Left renal cortex interstitium (tissue), 4 donors: Measurements from ENCODE around the gene NTN5. TPM values are rescaled to one million over a fixed set of nuclear protein-coding genes. Genes with fewer than 3 reads are reported as not detected.
A peak's percentile ranks its signal among the peaks of the same experiment; 100 is the strongest.
"Not testable (repeated sequence)": the region's sequence is repeated elsewhere in the genome, so short reads cannot be mapped to it uniquely, and the experiment has no call there.

Experiments
- DNase-seq, 4 donors: peaks; one replicate each; pipeline ENCODE4 v3.0.0-alpha.2; 2013; ENCODE audit warnings: low read depth in 4 of 4, low spot score in 2 of 4, missing footprints in 1 of 4
- polyA plus RNA-seq, 4 donors: library from polyadenylated mRNA; unstranded; fragments of 120-200 nt; gene quantifications; one replicate each; pipeline ENCODE4 v1.2.1, GENCODE V29; 2013; ENCODE audit not compliant: insufficient read length in 4 of 4

Gene NTN5, protein sequence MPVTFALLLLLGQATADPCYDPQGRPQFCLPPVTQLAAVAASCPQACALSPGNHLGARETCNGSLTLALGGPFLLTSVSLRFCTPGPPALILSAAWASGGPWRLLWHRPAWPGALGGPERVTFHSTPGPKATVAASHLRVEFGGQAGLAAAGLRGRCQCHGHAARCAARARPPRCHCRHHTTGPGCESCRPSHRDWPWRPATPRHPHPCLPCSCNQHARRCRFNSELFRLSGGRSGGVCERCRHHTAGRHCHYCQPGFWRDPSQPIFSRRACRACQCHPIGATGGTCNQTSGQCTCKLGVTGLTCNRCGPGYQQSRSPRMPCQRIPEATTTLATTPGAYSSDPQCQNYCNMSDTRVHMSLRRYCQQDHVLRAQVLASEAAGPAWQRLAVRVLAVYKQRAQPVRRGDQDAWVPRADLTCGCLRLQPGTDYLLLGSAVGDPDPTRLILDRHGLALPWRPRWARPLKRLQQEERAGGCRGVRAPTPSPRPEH
- 1 to 10 TPM in 3 of 4 donors, under 1 TPM in 1; 0.45 to 2.1 (median 1.6) TPM for polyA plus RNA-seq

DNA sequence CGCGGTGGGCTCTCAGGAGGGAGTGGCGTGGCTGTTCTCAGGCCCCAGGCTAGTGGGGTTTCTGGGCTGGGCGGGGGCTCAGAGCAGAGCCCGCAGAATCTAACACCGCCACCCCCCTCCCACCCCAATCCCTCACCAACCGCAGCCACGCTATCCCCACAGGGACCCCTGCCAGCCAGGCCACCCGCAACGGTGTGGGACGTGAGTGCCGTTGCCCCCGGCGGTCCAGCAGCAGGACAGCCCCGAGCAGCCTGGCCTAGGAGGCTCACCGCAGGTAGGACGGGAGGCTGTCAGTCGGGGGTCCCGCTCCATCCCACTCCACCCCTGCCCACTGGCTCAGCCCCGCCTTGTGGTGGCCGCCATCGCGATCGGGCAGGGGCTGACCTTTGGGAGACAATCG is at the start of gene NTN5:
Gene NTN5, minus strand, starts transcription at position 24 of the 400 bp plus-strand sequence. CDS start 2,031 bp downstream, outside the sequence.
- no peak for DNase-seq

DNA sequence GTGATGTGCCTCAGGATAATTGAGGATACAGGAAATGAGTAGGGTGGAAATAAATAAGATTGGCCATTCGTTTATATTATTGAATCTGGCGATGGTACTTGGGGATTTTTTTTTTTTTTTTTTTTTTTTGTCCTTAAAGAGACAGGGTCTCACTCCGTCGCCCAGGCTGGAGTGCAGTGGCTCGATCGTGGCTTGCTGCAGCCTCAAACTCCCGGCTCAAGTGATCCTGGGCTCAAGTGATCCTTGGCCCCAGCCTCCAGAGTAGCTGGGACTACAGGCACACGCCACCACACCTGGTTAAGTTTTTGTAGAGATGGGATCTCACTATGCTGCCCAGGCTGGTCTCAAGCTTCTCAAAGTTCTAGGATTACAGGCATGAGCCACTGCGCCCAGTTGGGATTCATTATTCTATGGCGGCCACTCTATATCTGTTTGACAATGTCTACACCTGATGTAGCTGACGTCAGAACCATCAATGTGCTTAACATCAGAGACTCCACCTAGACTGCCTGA is 49.4 kb upstream of the NTN5 start:
- no peak for DNase-seq

DNA sequence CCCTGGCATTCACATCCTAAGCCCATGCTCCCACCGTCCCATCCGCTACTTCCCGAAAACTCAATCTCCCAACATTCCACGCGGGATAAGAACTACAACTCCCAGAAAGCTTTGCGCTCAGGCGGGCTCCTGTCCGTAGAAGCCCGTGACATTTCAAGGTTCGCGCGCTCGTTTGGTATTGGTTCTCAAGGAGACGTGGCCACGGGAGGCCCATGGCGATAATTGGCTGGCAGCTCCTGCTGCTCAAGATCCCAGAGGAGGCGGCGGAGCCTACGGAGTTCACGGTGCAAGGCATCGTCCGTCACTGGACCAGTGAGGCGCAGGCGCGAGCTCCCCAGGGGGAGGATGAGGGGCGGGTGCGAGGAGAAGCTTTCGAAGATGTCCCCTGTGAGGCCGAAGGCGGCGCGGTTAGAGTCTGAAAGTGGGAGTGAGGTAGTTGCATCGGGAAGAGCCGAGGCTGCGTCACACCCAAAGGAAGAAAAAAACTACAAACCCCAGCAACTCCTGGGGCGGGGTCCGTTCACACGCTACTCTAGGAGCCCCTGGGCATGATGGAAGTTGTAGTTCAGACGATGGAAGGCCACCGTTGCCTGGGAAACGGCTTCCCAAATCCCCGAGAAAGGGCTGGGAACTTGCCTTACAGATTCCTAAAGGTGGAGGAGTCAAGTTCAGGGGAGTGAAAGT is 47.9 kb upstream of the NTN5 start:
- peak; percentile 99 to 100 (median 99) for DNase-seq

DNA sequence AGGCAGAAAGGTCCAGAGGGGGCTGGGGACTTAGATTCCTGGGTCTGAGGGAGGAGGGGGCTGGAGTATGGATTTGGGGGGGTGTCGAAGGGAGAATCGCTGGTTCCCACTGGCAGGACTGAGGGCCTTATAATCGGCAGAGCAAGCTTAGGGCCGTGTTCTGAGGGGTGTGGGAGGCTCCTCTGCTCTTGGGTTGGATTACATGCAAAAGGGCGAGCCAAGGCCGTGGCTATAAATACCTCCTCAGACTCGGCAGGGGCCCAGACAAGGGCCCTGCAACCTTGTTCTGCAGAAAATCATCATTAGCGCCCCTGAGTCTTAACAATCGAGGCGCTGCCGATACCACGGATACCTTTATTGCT is 47.4 kb upstream of the NTN5 start:
- DNase-seq = no peak

DNA sequence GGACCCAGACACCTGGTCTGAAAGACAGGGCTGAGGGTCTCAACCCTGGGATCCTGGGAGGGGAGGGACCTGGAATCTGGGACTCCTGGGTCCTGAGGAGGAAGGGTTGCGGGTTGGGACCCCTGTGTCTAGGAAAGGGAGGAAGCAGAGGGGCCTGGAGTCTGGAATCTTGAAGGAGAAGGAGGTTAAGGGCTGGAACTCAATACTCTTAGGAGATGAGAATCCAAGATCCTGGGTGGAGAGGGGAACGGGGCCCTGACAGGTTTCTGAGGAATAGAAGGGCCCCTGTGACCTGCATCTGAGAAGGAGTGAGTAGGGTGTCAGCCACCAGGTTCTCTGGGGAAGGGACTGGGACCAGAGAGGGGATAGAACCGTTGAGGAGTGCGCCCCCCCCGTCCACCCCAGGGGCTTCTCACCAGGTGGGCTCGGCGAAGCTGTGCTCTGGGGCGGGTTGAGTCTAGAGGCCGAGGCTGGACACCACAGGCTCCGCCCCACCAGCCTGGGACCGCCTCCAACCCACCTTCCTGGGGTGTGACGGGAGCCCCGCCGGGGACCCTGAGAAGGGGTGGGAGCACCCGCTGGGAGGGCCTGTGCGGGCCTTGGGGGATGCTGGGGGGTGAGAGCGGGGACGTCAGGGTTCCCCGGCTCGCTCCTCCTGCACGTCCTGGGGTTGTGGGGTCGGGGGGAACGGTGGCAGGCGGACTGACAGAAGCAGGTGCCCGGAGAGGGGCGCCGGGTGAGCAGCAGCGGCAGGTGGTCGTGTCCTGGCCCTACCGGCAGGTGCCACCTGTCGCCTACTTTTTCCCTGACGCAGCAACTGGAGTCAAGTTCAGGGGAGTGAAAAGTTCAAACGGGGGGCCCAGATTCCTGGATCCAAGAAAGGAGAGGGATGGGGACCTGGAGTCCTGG is 46.7 kb upstream of the NTN5 start, which contains the start of gene MAMSTR:
Gene MAMSTR, minus strand, starts transcription at position 463 of the 909 bp plus-strand sequence. CDS start 694 bp downstream, outside the sequence.
- no peak for DNase-seq

DNA sequence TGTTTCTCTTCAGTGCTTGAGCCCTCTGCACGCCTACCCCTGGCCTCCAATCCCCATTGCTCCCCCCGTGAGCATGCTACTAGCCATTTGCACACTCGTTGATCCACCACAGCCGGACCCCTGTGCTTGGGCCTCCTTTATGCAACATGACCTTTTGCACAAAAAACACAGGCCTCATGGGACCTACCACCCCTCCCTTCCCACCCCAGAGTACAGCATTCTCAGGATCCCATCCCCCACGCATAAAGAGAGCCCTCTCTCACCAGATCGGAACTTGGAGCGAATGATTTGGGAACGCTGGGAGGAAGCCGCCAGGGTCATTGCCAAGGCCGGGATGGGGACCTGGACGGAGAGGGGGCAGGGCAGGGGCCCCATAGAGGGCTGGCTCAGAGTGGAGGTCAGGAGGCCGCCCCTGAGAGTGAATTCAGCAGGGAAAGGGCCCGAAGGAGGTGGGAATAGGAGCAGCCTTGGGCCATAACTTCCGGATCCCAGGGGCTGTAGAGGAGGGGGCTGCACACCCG is 46.0 kb upstream of the NTN5 start:
- DNase-seq = no peak

DNA sequence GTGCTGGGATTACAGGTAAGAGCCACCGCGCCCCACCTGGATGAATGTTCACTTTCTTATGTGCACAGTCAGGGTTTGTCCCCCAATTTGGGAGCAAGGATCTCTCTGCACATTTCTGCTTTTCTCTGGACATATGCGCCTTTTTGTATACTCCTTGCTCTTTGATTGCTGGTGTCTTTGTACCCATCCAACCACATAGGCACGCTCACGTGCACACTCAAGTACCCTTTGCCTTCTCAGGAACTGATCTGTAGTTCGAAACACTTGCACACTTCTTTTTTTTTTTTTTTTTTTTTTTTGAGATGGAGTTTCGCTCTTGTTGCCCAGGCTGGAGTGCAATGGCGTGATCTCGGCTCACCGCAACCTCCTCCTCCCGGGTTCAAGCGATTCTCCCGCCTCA is 45.3 kb upstream of the NTN5 start:
- DNase-seq = not testable (repeated sequence)

DNA sequence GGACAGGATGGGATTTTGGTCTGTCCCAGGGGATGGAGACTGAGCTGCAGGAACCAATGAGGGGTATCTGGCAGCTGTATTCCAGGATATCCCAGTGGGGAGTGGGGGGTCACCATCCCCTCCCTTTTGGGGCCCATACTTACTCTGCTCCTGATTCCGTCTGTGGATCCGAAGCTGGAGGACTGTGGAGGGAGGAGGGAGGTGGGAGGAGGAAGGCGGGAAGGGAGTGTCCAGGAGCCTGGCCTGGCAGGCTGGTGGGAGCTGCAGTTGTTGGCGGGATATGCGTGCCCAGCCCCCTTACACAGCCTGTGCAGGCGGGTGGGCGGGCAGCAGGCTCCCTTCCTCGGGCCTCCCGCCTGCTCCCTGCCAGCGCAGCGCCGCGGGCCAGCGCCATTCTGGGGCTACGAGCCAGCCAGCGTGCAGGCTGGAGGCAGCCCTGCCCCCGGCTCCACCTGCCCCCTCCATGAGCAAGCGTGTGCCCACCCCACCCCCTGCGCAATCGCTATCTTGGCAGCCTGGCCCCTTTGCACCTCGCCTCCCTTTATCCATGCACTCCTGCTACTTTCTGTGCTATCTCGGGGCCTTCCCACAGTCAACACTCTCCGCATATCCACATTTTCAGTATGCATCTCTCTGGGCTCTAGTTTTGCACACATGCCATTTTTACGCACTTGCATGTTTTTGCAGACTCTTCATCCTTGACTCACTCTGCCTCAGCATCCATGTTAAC is 43.9 kb upstream of the NTN5 start:
- DNase-seq = no peak

DNA sequence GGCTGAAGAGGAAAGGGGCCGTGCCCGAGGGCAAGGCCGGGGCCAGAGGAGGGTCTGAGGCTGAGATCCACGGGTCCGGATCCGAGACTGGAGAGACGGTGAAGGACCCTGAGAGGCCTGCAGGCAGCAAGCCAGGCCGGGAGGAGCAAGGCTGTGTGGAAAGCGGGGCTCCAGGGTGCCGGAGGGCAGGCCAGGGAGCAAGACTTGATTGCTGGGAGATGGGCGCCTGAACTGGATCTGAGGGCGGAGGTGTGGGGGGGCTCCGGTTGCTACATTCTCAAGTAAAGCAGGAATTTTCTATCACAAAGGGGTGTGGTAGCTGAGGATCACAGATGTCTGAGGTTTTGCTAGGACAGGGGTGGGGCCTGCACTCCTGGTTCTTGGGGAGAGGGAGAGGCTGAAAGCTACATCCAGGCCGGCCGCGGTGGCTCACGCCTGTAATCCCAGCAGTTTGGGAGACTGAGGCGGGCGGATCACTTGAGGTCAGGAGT is 42.9 kb upstream of the NTN5 start:
- no peak for DNase-seq

DNA sequence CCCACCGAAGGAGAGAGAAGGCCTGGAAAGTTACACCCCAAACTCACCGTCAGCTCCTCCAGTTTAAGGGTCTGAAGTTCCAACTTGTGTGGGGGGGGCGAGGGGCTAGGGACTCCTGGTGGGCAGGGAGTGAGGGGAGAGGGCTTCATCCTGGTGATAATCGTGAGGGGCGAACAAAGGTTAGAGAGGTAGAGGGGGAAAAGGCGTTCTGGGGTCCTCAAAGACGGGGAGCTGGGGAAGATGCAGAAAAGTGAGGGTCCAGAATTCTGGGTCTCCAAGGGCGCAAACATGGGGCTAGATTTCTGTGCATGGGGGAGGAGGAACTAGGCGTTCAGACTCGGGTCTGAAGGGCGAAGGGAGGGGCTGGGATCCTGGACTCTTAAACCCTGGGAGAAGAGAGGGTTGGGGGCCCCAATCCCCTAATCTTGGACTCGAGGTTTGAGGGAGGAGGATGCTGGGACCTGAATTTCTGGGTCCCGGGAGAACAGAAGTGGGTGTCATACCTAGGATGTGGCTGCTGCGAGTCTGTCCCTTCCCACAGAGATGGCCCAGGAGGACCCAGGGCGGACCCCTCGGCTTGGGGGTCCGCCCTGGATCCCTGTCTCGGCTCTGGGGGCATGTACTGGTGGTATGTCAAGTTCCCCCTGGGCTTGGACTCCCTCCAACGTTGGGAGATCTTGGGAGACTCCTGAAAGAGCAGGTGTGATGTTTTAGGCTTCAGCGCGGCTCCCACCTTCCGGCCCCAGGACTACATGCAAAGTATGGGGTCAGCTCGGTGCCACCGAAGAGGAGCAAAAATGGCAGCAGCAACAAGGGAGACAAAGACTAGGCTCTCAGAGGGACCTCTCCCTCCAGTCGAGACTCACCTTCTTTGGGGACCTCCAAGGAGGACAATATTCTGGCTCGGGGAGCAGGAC is 42.2 kb upstream of the NTN5 start:
- DNase-seq = no peak

DNA sequence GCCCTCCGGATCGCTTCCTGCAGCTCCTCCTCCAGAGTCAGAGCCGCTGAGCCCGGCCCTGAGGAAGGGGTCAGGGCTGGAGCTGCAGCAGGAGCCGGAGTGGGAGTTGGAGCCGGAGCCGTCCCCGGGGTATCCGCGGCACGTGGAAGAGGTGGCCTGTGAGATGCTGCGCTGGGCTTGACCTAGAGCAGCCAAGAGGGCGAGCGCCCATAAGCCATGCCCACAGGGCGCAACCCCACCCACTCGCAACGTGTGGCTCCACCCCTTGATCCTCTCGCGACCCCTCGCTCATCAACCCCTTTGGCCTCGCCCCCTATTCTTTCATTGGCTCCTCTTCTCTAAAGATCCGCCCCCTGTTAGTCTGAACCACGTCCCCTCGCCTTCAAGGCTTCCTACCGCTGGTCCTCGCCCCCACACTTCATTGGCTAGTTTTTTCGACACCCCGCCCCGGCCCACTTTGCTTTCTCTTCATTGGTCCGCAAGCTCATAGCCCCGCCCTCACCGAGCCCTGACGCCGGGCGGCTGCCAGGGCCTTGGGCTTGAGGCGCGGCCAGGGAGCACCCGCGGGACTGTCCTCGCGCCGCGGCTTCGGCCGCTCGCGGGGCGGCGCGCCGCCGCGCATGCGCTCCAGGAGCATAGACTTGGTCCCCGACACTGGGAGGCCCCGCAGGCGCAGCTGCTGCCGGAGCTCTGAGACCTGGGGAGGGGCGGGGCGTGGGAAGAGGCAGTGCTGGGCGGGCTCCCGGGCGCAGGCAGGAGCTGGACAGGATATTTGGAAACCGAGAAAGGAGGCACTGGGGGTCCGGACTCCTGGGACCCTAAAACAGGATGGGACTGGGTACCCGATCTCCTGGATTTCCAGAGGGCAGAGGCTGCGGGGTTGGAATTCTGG is 41.3 kb upstream of the NTN5 start:
- peak; percentile 97 to 99 (median 99) for DNase-seq

DNA sequence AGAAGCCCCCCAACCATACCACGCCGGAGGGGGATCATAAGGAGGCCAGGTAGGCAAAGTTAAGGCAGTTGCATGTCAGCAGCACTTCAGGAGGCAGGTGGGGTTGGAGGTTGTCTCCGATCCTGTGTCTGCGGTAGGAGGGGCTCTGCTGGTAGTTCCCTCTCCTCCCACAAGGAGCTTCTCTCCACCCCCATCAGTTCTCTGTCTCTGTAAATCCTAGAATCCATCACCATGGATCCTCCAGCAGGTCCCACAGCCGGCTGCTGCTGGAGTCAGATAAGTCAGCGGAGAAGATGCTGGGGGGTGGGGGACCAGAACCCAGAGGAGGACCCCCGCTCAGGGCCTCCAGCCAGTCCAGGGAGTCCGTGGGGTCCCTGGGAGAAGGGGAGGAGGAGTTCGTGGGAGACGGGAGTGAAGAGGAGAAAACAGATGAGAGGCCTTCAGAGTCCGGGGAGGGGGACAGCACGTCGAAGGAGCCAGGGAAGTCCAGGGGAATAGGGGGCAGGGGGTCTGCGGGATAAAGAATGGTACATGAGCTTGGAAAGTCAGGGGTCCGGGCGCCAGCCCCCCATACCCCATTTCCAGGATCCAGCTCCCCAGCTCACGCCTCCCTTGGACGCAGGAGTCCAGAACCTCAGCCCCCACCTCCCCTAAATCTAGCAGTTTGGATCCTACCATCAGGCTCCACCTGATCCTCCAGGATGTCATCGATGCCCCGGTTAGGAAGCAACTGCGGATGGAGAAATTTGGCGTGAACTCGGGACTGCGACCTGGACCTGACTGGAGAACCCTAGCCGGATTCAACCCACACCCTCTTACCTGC is 40.4 kb upstream of the NTN5 start:
- DNase-seq = no peak

DNA sequence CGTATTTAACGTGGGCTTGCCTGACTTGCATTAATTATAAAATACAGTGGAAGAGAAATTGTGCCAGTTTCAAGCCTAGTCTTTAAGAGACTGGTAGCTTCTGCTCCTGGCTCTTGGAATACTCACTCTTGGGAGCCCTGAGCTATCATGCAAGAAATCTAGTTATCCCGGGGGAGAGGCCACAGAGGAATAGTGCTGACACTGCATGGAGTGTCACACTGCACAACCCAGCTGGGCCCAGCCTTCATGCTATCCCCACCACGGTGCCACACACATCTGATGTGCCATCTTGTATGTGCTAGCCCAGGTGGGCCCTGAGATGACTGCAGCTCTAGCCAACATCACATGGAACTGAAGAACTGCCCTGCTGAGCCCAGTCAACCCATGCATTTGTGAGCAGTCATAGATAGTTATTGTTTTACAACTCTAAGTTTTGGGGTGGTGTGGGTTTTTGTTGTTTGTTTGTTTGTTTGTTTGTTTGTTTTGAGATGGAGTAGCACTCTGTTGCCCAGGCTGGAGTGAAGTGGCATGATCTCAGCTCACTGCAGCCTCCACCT is 38.4 kb upstream of the NTN5 start:
- DNase-seq = no peak

DNA sequence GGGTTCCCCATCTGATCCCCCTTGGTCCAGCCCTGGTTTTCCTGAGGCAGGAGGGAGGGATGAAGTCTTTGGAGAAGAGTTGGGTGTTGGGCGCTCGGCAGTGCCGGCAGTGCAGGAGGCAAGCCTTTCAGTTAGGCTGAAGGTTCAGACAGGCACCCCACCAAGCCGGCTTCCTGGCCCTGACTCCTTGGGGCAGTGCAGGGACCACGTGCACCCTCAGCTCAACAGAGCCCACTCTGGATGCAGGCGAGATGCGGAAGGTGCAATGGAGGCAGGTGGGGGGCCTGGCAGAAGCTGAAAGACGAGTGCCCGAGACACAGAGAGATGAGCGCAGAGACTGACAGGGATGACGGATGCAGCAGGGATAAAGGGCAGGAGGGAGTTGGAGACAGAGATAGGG is 35.7 kb upstream of the NTN5 start:
- no peak for DNase-seq

DNA sequence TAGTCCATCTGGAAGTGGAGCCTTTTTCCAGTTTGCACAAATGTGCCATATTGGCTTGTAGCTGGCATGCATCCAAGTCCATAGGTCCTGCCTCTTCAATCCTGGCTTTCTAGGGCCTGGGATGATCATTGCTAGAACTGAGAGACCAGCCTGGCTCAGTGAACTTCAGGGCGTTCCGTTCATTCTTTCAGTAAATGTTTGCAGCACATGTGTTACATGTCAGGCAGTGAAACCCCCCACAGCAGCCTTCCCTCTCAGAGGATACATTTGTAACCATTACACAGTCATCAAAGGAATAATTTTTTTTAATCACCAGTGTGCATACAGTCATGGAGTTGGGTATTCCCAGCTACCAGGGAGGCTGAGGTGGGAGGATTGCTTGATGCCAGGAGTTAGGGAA is 32.6 kb upstream of the NTN5 start:
- no peak for DNase-seq

DNA sequence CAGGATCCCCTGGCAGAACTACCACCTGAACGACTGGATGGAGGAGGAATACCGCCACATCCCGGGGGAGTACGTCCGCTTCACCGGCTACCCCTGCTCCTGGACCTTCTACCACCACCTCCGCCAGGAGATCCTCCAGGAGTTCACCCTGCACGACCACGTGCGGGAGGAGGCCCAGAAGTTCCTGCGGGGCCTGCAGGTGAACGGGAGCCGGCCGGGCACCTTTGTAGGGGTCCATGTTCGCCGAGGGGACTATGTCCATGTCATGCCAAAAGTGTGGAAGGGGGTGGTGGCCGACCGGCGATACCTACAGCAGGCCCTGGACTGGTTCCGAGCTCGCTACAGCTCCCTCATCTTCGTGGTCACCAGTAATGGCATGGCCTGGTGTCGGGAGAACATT is 30.5 kb upstream of the NTN5 start:
- DNase-seq = no peak
